SJCRH30 (cell line): ENCODE measurements around the gene PRKAG1. TPM values are rescaled to one million over a fixed set of nuclear protein-coding genes. Genes with fewer than 3 reads are reported as not detected.

Experiments used
- DNase-seq, 2 experiments: peaks; one replicate each; pipeline ENCODE4 v3.0.0-alpha.2; 2015 to 2020
- H3K27ac ChIP-seq: fragments of 250-450 bp; sonication (Bioruptor Pico); 2 replicates; pipeline ENCODE4 v1.5.1; 2020; ENCODE audit warnings: mild to moderate bottlenecking, moderate library complexity
- H3K27me3 ChIP-seq: fragments of 250-450 bp; sonication (Bioruptor Pico); 2 replicates; pipeline ENCODE4 v1.5.1; 2020; ENCODE audit warnings: mild to moderate bottlenecking, moderate library complexity
- H3K36me3 ChIP-seq: fragments of 250-450 bp; sonication (Bioruptor Pico); 2 replicates; pipeline ENCODE4 v1.5.1; 2020; ENCODE audit warnings: mild to moderate bottlenecking, moderate library complexity
- H3K4me1 ChIP-seq: fragments of 250-450 bp; sonication (Bioruptor Pico); 2 replicates; pipeline ENCODE4 v1.5.1; 2020; ENCODE audit warnings: mild to moderate bottlenecking, moderate library complexity
- H3K4me3 ChIP-seq: fragments of 250-450 bp; sonication (Bioruptor Pico); 2 replicates; pipeline ENCODE4 v1.5.1; 2020; ENCODE audit warnings: mild to moderate bottlenecking, moderate library complexity
- H3K9me3 ChIP-seq: fragments of 250-450 bp; sonication (Bioruptor Pico); replicated peaks from 2 replicates; pipeline ENCODE4 v1.5.1; 2020; ENCODE audit warnings: mild to moderate bottlenecking, moderate library complexity
- total RNA-seq: library from RNA; depleted of rRNA; stranded (reverse); fragments of >200 nt; shearing (Covaris generic); gene quantifications from 2 replicates; pipeline ENCODE4 v1.2.3, GENCODE V29; 2014

PRKAG1 gene
- total RNA-seq, 1 experiment from 2014 or later: 43.0 TPM

GRCh38 chr12:49028666-49029275, 10.2 kb upstream of the PRKAG1 start:
- Histone ChIP-seq H3K27me3 (no peaks in the 10 kb centered on the region), H3K9me3 (no peaks in the 10 kb centered on the region), H3K4me1 (no peaks in the 10 kb centered on the region), H3K36me3 (peaks cover 76% of the 10 kb centered on the region), H3K4me3 (no peak overlapping the region), H3K27ac (no peak overlapping the region)
- no peak for DNase-seq

GRCh38 chr12:49027846-49028555, 9.4 kb upstream of the PRKAG1 start:
- Histone ChIP-seq H3K4me1 (no peaks in the 10 kb centered on the region), H3K27ac (no peak overlapping the region), H3K27me3 (no peaks in the 10 kb centered on the region), H3K9me3 (no peaks in the 10 kb centered on the region), H3K4me3 (no peak overlapping the region), H3K36me3 (peaks cover 72% of the 10 kb centered on the region)
- DNase-seq: no peak

- H3K27ac ChIP-seq: no peak overlapping the region
- no peaks in the 10 kb centered on the region for H3K27me3 ChIP-seq
- no peaks in the 10 kb centered on the region for H3K9me3 ChIP-seq
- no peak overlapping the region for H3K4me3 ChIP-seq
- no peak for DNase-seq
- no peaks in the 10 kb centered on the region for H3K4me1 ChIP-seq
- peaks cover 63% of the 10 kb centered on the region for H3K36me3 ChIP-seq
These were observed 8.3 kb upstream of the PRKAG1 start for GRCh38 chr12:49026678-49027480.

GRCh38 chr12:49026101-49026500, 7.5 kb upstream of the PRKAG1 start:
- peaks cover 57% of the 10 kb centered on the region for H3K36me3 ChIP-seq
- H3K4me1 ChIP-seq: no peaks in the 10 kb centered on the region
- no peak overlapping the region for H3K27ac ChIP-seq
- H3K4me3 ChIP-seq: no peak overlapping the region
- no peaks in the 10 kb centered on the region for H3K27me3 ChIP-seq
- DNase-seq: no peak
- H3K9me3 ChIP-seq: no peaks in the 10 kb centered on the region

- Histone ChIP-seq H3K36me3 (peaks cover 55% of the 10 kb centered on the region), H3K4me1 (no peaks in the 10 kb centered on the region), H3K9me3 (no peaks in the 10 kb centered on the region), H3K4me3 (no peak overlapping the region), H3K27ac (no peak overlapping the region), H3K27me3 (no peaks in the 10 kb centered on the region)
- no peak for DNase-seq
These were observed 6.9 kb upstream of the PRKAG1 start for GRCh38 chr12:49025463-49025862.

GRCh38 chr12:49024543-49024942, 6.0 kb upstream of the PRKAG1 start:
- no peaks in the 10 kb centered on the region for H3K9me3 ChIP-seq
- DNase-seq: no peak
- H3K4me1 ChIP-seq: no peaks in the 10 kb centered on the region
- peaks cover 49% of the 10 kb centered on the region for H3K36me3 ChIP-seq
- no peaks in the 10 kb centered on the region for H3K27me3 ChIP-seq
- H3K4me3 ChIP-seq: no peak overlapping the region
- H3K27ac ChIP-seq: no peak overlapping the region

- H3K27ac ChIP-seq: no peak overlapping the region
- H3K4me3 ChIP-seq: no peak overlapping the region
- H3K4me1 ChIP-seq: peaks cover 2% of the 10 kb centered on the region; the same call in 1 of the 2 replicates
- H3K9me3 ChIP-seq: no peaks in the 10 kb centered on the region
- DNase-seq: no peak
- H3K27me3 ChIP-seq: no peaks in the 10 kb centered on the region
- H3K36me3 ChIP-seq: peaks cover 44% of the 10 kb centered on the region
These were observed 5.2 kb upstream of the PRKAG1 start for GRCh38 chr12:49023812-49024211.

- no peak for DNase-seq
- Histone ChIP-seq H3K4me3 (no peak overlapping the region), H3K36me3 (peaks cover 33% of the 10 kb centered on the region), H3K27ac (no peak overlapping the region), H3K27me3 (no peaks in the 10 kb centered on the region), H3K4me1 (peaks cover 2% of the 10 kb centered on the region; the same call in 1 of the 2 replicates), H3K9me3 (no peaks in the 10 kb centered on the region)
These were observed 4.1 kb upstream of the PRKAG1 start for GRCh38 chr12:49022558-49023178.

GRCh38 chr12:49021292-49021915, 2.8 kb upstream of the PRKAG1 start:
- DNase-seq: no peak
- H3K27ac ChIP-seq: no peak overlapping the region
- H3K4me1 ChIP-seq: peaks cover 2% of the 10 kb centered on the region; the same call in 1 of the 2 replicates
- H3K27me3 ChIP-seq: no peaks in the 10 kb centered on the region
- no peaks in the 10 kb centered on the region for H3K9me3 ChIP-seq
- peaks cover 28% of the 10 kb centered on the region for H3K36me3 ChIP-seq
- no peak overlapping the region for H3K4me3 ChIP-seq

GRCh38 chr12:49020441-49020840, 1.9 kb upstream of the PRKAG1 start:
- Histone ChIP-seq H3K27ac (no peak overlapping the region), H3K4me3 (no peak overlapping the region), H3K36me3 (peaks cover 21% of the 10 kb centered on the region), H3K27me3 (no peaks in the 10 kb centered on the region), H3K4me1 (peaks cover 2% of the 10 kb centered on the region; the same call in 1 of the 2 replicates), H3K9me3 (no peaks in the 10 kb centered on the region)
- no peak for DNase-seq

GRCh38 chr12:49019443-49020324, 1.1 kb upstream of the PRKAG1 start:
- H3K36me3 ChIP-seq: peaks cover 13% of the 10 kb centered on the region
- no peaks in the 10 kb centered on the region for H3K27me3 ChIP-seq
- H3K4me3 ChIP-seq: peak overlapping the region; percentile 11; the same call in 1 of the 2 replicates
- H3K27ac ChIP-seq: no peak overlapping the region
- no peaks in the 10 kb centered on the region for H3K9me3 ChIP-seq
- peak; percentile 63 to 78 for DNase-seq
- H3K4me1 ChIP-seq: peaks cover 2% of the 10 kb centered on the region; the same call in 1 of the 2 replicates

GRCh38 chr12:49019120-49019430, 499 bp upstream of the PRKAG1 start:
- H3K9me3 ChIP-seq: no peaks in the 10 kb centered on the region
- H3K36me3 ChIP-seq: peaks cover 7% of the 10 kb centered on the region; the same call in 1 of the 2 replicates
- peak overlapping the region; percentile 63 for H3K27ac ChIP-seq
- peak overlapping the region; percentile 77 for H3K4me3 ChIP-seq
- no peak for DNase-seq
- H3K27me3 ChIP-seq: no peaks in the 10 kb centered on the region
- H3K4me1 ChIP-seq: peaks cover 2% of the 10 kb centered on the region; the same call in 1 of the 2 replicates

GRCh38 chr12:49017891-49018260, 700 bp downstream of the PRKAG1 start:
- H3K27me3 ChIP-seq: no peaks in the 10 kb centered on the region
- H3K4me1 ChIP-seq: peaks cover 2% of the 10 kb centered on the region; the same call in 1 of the 2 replicates
- no peaks in the 10 kb centered on the region; the same call in 1 of the 2 replicates for H3K36me3 ChIP-seq
- DNase-seq: peak in 1 of 2 experiments; percentile 49
- H3K27ac ChIP-seq: peak overlapping the region; percentile 63
- peak overlapping the region; percentile 77 for H3K4me3 ChIP-seq
- H3K9me3 ChIP-seq: no peaks in the 10 kb centered on the region
